ENCODE measurements around the gene RARG. TPM values are rescaled to one million over a fixed set of nuclear protein-coding genes. Genes with fewer than 3 reads are reported as not detected.
A peak's percentile ranks its signal among the peaks of the same experiment; 100 is the strongest.

The RARG gene
- total RNA-seq, 1 experiment from 2014 or later, result 16.9 TPM

- DNase-seq (ENCODE audit: low read depth), result no peak
These were observed 7.7 kb downstream of the RARG start for GRCh38 chr12:53224061-53224896.

GRCh38 chr12:53223389-53224060 lies 8.5 kb downstream of the RARG start:
- DNase-seq (ENCODE audit: low read depth), result no peak

- DNase-seq (ENCODE audit: low read depth), result no peak
These were observed 9.2 kb downstream of the RARG start for GRCh38 chr12:53222806-53223261.

GRCh38 chr12:53222170-53222721 lies 9.8 kb downstream of the RARG start:
- DNase-seq (ENCODE audit: low read depth), result no peak

GRCh38 chr12:53221203-53222080 lies 10.6 kb downstream of the RARG start:
- peak; percentile 53 for DNase-seq (ENCODE audit: low read depth)

GRCh38 chr12:53220694-53221202 lies 11.3 kb downstream of the RARG start:
- DNase-seq (ENCODE audit: low read depth), result peak; percentile 88

- DNase-seq (ENCODE audit: low read depth), result peak; percentile 76
These were observed 11.9 kb downstream of the RARG start for GRCh38 chr12:53219956-53220693.

- DNase-seq (ENCODE audit: low read depth), result peak; percentile 53
These were observed 12.6 kb downstream of the RARG start for GRCh38 chr12:53219292-53219955.

- DNase-seq (ENCODE audit: low read depth), result no peak
These were observed 13.3 kb downstream of the RARG start for GRCh38 chr12:53218551-53219291.

- DNase-seq (ENCODE audit: low read depth), result no peak
These were observed 14.1 kb downstream of the RARG start for GRCh38 chr12:53217931-53218307.

- peak; percentile 37 for DNase-seq (ENCODE audit: low read depth)
These were observed 14.7 kb downstream of the RARG start for GRCh38 chr12:53217051-53217930.

GRCh38 chr12:53215497-53215896 lies 16.5 kb downstream of the RARG start:
- DNase-seq (ENCODE audit: low read depth), result no peak

- no peak for DNase-seq (ENCODE audit: low read depth)
These were observed 17.1 kb downstream of the RARG start for GRCh38 chr12:53214687-53215455.

- no peak for DNase-seq (ENCODE audit: low read depth)
These were observed 17.8 kb downstream of the RARG start for GRCh38 chr12:53214221-53214620.

- peak; percentile 64 for DNase-seq (ENCODE audit: low read depth)
These were observed 18.7 kb downstream of the RARG start for GRCh38 chr12:53213348-53213747.

GRCh38 chr12:53212931-53213330 lies 19.1 kb downstream of the RARG start:
- DNase-seq (ENCODE audit: low read depth), result no peak

Data from LHCN-M2 (cell line).